Liver (tissue), 9 donors: ENCODE data around the gene KIAA1586. TPM values are rescaled to one million over a fixed set of nuclear protein-coding genes. Genes with fewer than 3 reads are reported as not detected.
"Not testable (repeated sequence)": the region's sequence is repeated elsewhere in the genome, so short reads cannot be mapped to it uniquely, and the experiment has no call there.

ENCODE experiments used
- DNase-seq: peaks from one replicate; pipeline ENCODE4 v3.0.0-alpha.2; 2017; ENCODE audit warnings: low spot score
- H3K27ac ChIP-seq, 2 donors: one replicate each; pipeline ENCODE4 v1.7.0; 2013; ENCODE audit warnings: inconsistent platforms in 2 of 2, low read length in 2 of 2, control low read depth in 1 of 2, low read depth in 1 of 2, mild to moderate bottlenecking in 1 of 2
- H3K27me3 ChIP-seq, 4 donors: one replicate each; pipeline versions ENCODE4 v1.6.1 to v1.7.0; 2013; ENCODE audit warnings: low read length in 3 of 4, inconsistent platforms in 1 of 4, mild to moderate bottlenecking in 1 of 4, moderate library complexity in 1 of 4; ENCODE audit not compliant: control insufficient read depth in 4 of 4, insufficient read depth in 4 of 4
- H3K36me3 ChIP-seq, 4 donors: one replicate each; pipeline versions ENCODE4 v1.6.1 to v1.7.0; 2013; ENCODE audit warnings: low read length in 3 of 4, mild to moderate bottlenecking in 3 of 4, low read depth in 1 of 4, moderate library complexity in 1 of 4; ENCODE audit not compliant: control insufficient read depth in 4 of 4, insufficient read depth in 3 of 4
- H3K4me1 ChIP-seq, 4 donors: one replicate each; pipeline versions ENCODE4 v1.6.1 to v1.7.0; 2013; ENCODE audit warnings: low read length in 3 of 4, mild to moderate bottlenecking in 3 of 4, moderate library complexity in 1 of 4; ENCODE audit not compliant: control insufficient read depth in 4 of 4, insufficient read depth in 4 of 4
- H3K4me3 ChIP-seq, 3 donors: one replicate each; pipeline versions ENCODE4 v1.6.1 to v1.7.0; 2013; ENCODE audit warnings: low read length in 3 of 3, control low read depth in 1 of 3, low read depth in 1 of 3, mild to moderate bottlenecking in 1 of 3
- H3K9ac ChIP-seq, 2 donors: one replicate each; pipeline ENCODE4 v1.7.0; 2013; ENCODE audit warnings: low read length in 2 of 2, mild to moderate bottlenecking in 2 of 2, moderate library complexity in 2 of 2, control low read depth in 1 of 2, low read depth in 1 of 2
- H3K9me3 ChIP-seq, 4 donors: one replicate each; pipeline versions ENCODE4 v1.6.1 to v1.7.0; 2013; ENCODE audit warnings: low read length in 3 of 4; ENCODE audit not compliant: control insufficient read depth in 4 of 4
- FOXA1 ChIP-seq: IDR thresholded peaks from 2 replicates; pipeline ENCODE4 v1.6.1; 2016; ENCODE audit warnings: antibody characterized with exemption
- FOXA2 ChIP-seq: IDR thresholded peaks from 2 replicates; pipeline ENCODE4 v1.6.1; 2016; ENCODE audit warnings: antibody characterized with exemption
- GABPA ChIP-seq, 2 donors: IDR thresholded peaks in 1 of 2; conservative IDR thresholded peaks in 1 of 2; 2 replicates each; pipeline ENCODE4 v1.6.1; 2016; ENCODE audit warnings: antibody characterized with exemption in 2 of 2, mild to moderate bottlenecking in 1 of 2, moderate library complexity in 1 of 2
- HNF4G ChIP-seq: IDR thresholded peaks from 2 replicates; pipeline ENCODE4 v1.6.1; 2016; ENCODE audit warnings: antibody characterized with exemption
- JUND ChIP-seq, 2 donors: IDR thresholded peaks; 2 replicates each; pipeline ENCODE4 v1.6.1; 2016; ENCODE audit warnings: antibody characterized with exemption in 2 of 2
- RAD21 ChIP-seq, 2 donors: IDR thresholded peaks; 2 replicates each; pipeline ENCODE4 v1.6.1; 2016; ENCODE audit warnings: antibody characterized with exemption in 2 of 2, mild to moderate bottlenecking in 2 of 2
- RXRA ChIP-seq, 2 donors: IDR thresholded peaks; 2 replicates each; pipeline ENCODE4 v1.6.1; 2017 to 2018; ENCODE audit warnings: antibody characterized with exemption in 2 of 2, mild to moderate bottlenecking in 1 of 2
- SP1 ChIP-seq: IDR thresholded peaks from 2 replicates; pipeline ENCODE4 v1.6.1; 2018; ENCODE audit warnings: antibody characterized with exemption, mild to moderate bottlenecking
- TAF1 ChIP-seq: conservative IDR thresholded peaks from 2 replicates; pipeline ENCODE4 v1.6.1; 2016; ENCODE audit warnings: antibody characterized with exemption, mild to moderate bottlenecking
- YY1 ChIP-seq: IDR thresholded peaks from 2 replicates; pipeline ENCODE4 v1.6.1; 2016; ENCODE audit warnings: antibody characterized with exemption, mild to moderate bottlenecking
- WGBS: extraction: QIAGEN DNeasy Blood & Tissue Kit; methylation state at CpG from one replicate; pipeline ENCODE4 v1.1.7; 2013; 5-methylcytosine and 5-hydroxymethylcytosine counted together
- polyA plus RNA-seq, 2 donors: library from polyadenylated mRNA; stranded (reverse) in 1 of 2; unstranded in 1 of 2; fragments of 200-250 nt in 1 of 2; fragments of >200 nt in 1 of 2; fragmentation: Nextera tagmentation in 1 of 2; extraction: Ambion mirVana in 1 of 2; gene quantifications; one replicate each; pipeline versions ENCODE4 v1.2.1 to v1.2.3, GENCODE V29; 2013 to 2015
- total RNA-seq, 2 donors: library from RNA; depleted of rRNA; stranded (reverse); fragments of >200 nt; gene quantifications; one replicate each; pipeline ENCODE4 v1.2.3, GENCODE V29; 2014
- TF ChIP-seq, protein P1 (sequence below): IDR thresholded peaks from 2 replicates; pipeline ENCODE4 v1.6.1; 2016; ENCODE audit warnings: antibody characterized with exemption
- TF ChIP-seq, protein P2 (sequence below): IDR thresholded peaks from 2 replicates; pipeline ENCODE4 v1.6.1; 2016; ENCODE audit warnings: antibody characterized with exemption
- TF ChIP-seq, protein P3 (sequence below): IDR thresholded peaks from 2 replicates; pipeline ENCODE4 v1.6.1; 2016; ENCODE audit warnings: antibody characterized with exemption
- TF ChIP-seq, protein P4 (sequence below): fragments of 150-350 bp; IDR thresholded peaks from 2 replicates; pipeline ENCODE4 v1.5.1; 2017; ENCODE audit warnings: improper control_type of control experiment, low read depth, low read length; ENCODE audit not compliant: missing input control
- TF ChIP-seq, protein P5 (sequence below): IDR thresholded peaks from 2 replicates; pipeline ENCODE4 v1.6.1; 2016; ENCODE audit warnings: antibody characterized with exemption, mild to moderate bottlenecking
- donor health status: healthy.
- donor health status: healthy.
- donor health status: healthy.
- donor health status: healthy.
- donor health status: healthy.

The KIAA1586 gene
- total and polyA plus RNA-seq, 4 donors = 2.1 to 25.0 (median 5.5) TPM

DNA sequence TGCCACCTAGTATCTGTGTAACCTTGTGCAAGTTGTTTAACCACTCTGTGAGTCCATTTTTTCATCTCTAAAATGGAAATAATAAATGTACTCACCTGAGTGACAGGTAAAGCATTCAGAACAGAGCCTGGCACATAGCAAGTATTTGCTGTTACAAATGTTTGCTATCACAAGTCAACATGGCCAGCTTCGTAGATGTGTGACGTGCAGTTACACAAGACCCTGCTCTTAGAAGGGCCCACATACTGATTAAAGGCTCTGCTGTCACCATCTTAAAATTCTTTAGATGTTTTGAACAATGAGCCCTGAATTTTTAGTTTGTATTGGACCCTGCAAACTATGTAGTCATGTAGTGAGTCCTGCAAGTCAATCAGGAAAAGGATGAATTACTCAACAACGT lies 40.4 kb upstream of the KIAA1586 start:
- TF ChIP-seq SP1 (no peak), RAD21 (IDR thresholded peaks at IDR 0.05) (no peak), HNF4G (no peak), RXRA (IDR thresholded peaks at IDR 0.05) (no peak)
- TF ChIP-seq, protein P1, sequence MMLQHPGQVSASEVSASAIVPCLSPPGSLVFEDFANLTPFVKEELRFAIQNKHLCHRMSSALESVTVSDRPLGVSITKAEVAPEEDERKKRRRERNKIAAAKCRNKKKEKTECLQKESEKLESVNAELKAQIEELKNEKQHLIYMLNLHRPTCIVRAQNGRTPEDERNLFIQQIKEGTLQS = no peak
- TF ChIP-seq, protein P2, sequence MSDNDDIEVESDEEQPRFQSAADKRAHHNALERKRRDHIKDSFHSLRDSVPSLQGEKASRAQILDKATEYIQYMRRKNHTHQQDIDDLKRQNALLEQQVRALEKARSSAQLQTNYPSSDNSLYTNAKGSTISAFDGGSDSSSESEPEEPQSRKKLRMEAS = no peak
- TF ChIP-seq, protein P3, sequence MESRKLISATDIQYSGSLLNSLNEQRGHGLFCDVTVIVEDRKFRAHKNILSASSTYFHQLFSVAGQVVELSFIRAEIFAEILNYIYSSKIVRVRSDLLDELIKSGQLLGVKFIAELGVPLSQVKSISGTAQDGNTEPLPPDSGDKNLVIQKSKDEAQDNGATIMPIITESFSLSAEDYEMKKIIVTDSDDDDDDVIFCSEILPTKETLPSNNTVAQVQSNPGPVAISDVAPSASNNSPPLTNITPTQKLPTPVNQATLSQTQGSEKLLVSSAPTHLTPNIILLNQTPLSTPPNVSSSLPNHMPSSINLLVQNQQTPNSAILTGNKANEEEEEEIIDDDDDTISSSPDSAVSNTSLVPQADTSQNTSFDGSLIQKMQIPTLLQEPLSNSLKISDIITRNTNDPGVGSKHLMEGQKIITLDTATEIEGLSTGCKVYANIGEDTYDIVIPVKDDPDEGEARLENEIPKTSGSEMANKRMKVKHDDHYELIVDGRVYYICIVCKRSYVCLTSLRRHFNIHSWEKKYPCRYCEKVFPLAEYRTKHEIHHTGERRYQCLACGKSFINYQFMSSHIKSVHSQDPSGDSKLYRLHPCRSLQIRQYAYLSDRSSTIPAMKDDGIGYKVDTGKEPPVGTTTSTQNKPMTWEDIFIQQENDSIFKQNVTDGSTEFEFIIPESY = no peak
- TF ChIP-seq, protein P4, sequence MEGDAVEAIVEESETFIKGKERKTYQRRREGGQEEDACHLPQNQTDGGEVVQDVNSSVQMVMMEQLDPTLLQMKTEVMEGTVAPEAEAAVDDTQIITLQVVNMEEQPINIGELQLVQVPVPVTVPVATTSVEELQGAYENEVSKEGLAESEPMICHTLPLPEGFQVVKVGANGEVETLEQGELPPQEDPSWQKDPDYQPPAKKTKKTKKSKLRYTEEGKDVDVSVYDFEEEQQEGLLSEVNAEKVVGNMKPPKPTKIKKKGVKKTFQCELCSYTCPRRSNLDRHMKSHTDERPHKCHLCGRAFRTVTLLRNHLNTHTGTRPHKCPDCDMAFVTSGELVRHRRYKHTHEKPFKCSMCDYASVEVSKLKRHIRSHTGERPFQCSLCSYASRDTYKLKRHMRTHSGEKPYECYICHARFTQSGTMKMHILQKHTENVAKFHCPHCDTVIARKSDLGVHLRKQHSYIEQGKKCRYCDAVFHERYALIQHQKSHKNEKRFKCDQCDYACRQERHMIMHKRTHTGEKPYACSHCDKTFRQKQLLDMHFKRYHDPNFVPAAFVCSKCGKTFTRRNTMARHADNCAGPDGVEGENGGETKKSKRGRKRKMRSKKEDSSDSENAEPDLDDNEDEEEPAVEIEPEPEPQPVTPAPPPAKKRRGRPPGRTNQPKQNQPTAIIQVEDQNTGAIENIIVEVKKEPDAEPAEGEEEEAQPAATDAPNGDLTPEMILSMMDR = no peak
- WGBS = 41% methylated on average over 3 of the region's 3 CpGs
- H3K27ac ChIP-seq = no peak overlapping the region

DNA sequence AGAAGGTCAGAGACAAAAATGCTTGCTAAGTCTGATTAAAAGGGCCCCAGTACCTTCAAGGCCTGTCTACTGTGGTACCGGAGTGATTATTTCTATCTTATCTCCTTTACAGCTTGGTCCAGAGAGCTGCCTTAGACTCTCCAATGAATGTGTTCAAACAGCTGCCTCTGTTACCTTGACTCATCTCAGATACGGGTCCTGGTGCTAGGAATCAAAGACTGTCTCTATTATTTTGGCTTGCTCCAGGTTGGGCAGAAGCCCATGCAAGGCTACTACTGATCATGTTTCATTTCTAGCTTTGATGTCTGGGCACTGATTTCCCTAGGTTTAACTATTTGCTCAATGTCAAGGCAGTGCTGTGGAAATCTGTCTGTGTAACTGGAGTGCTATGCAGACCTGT lies 38.4 kb upstream of the KIAA1586 start:
- not testable (repeated sequence) for DNase-seq, H3K27me3 ChIP-seq, H3K4me3 ChIP-seq, H3K4me1 ChIP-seq, H3K9ac ChIP-seq, H3K36me3 ChIP-seq, H3K9me3 ChIP-seq, H3K27ac ChIP-seq
- 89% methylated on average over 2 of the region's 2 CpGs for WGBS

More for the DNA sequence above, 40.4 kb upstream of the KIAA1586 start:
- Histone ChIP-seq H3K9me3 (no peaks in the 10 kb centered on the region), H3K4me3 (no peak overlapping the region), H3K4me1 (no peaks in the 10 kb centered on the region), H3K27me3 (peaks cover 0 to under 1% (median 0%) of the 10 kb centered on the region in 4 donors), H3K9ac (no peak overlapping the region), H3K36me3 (no peaks in the 10 kb centered on the region)
- DNase-seq = no peak

DNA sequence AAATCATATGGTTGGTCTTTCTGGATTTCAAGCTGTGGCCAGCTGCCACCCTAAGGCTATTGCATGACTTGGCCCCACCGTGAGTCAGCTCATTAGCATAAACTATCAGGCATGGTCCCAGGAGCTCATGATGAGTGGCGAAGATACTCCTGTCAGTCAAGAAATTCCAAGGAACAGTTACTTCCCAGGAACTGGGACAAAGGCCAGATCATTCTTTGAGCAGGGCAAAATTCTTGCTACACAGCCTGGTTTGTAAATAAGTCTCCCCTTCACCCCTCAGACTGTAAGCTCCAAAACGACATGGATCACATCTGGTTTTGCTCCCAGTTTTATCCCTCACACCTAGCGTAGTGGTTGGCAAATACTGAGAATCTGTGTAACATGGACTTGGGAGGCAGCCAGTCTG lies 33.0 kb upstream of the KIAA1586 start:
- no peaks in the 10 kb centered on the region for H3K9me3 ChIP-seq
- H3K36me3 ChIP-seq = no peaks in the 10 kb centered on the region
- H3K27me3 ChIP-seq = no peaks in the 10 kb centered on the region
- H3K4me3 ChIP-seq = no peak overlapping the region
- no peak for DNase-seq
- no peak overlapping the region for H3K27ac ChIP-seq
- WGBS = 57% methylated on average over 4 of the region's 4 CpGs
- no peak overlapping the region for H3K9ac ChIP-seq
- no peaks in the 10 kb centered on the region for H3K4me1 ChIP-seq
- TF ChIP-seq JUND (IDR thresholded peaks at IDR 0.05) (no peak), RXRA (IDR thresholded peaks at IDR 0.05) (no peak), RAD21 (IDR thresholded peaks at IDR 0.05) (no peak), FOXA2 (no peak), GABPA (IDR thresholded peaks at IDR 0.05 in 1 of 2, conservative IDR thresholded peaks at IDR 0.05 in 1 of 2) (no peak), YY1 (no peak), TAF1 (no peak), HNF4G (no peak), FOXA1 (no peak)
- TF ChIP-seq, protein P1 = no peak
- TF ChIP-seq, protein P3 = no peak
- TF ChIP-seq, protein P5, sequence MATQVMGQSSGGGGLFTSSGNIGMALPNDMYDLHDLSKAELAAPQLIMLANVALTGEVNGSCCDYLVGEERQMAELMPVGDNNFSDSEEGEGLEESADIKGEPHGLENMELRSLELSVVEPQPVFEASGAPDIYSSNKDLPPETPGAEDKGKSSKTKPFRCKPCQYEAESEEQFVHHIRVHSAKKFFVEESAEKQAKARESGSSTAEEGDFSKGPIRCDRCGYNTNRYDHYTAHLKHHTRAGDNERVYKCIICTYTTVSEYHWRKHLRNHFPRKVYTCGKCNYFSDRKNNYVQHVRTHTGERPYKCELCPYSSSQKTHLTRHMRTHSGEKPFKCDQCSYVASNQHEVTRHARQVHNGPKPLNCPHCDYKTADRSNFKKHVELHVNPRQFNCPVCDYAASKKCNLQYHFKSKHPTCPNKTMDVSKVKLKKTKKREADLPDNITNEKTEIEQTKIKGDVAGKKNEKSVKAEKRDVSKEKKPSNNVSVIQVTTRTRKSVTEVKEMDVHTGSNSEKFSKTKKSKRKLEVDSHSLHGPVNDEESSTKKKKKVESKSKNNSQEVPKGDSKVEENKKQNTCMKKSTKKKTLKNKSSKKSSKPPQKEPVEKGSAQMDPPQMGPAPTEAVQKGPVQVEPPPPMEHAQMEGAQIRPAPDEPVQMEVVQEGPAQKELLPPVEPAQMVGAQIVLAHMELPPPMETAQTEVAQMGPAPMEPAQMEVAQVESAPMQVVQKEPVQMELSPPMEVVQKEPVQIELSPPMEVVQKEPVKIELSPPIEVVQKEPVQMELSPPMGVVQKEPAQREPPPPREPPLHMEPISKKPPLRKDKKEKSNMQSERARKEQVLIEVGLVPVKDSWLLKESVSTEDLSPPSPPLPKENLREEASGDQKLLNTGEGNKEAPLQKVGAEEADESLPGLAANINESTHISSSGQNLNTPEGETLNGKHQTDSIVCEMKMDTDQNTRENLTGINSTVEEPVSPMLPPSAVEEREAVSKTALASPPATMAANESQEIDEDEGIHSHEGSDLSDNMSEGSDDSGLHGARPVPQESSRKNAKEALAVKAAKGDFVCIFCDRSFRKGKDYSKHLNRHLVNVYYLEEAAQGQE = no peak
- TF ChIP-seq, protein P2 = no peak
